Purkinje cell (primary cell): ENCODE measurements around the gene BOLL. TPM values are rescaled to one million over a fixed set of nuclear protein-coding genes. Genes with fewer than 3 reads are reported as not detected.

Experiments used
- polyA plus RNA-seq: library from polyadenylated mRNA; unstranded; fragments of >200 nt; fragmentation: Nextera tagmentation; gene quantifications from 2 replicates; pipeline ENCODE4 v1.2.1, GENCODE V29; 2014

BOLL gene, protein sequence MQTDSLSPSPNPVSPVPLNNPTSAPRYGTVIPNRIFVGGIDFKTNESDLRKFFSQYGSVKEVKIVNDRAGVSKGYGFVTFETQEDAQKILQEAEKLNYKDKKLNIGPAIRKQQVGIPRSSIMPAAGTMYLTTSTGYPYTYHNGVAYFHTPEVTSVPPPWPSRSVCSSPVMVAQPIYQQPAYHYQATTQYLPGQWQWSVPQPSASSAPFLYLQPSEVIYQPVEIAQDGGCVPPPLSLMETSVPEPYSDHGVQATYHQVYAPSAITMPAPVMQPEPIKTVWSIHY
- polyA plus RNA-seq, result 0.46 and 1.8 TPM in 2 replicates

GRCh38 chr2:197784956-197785941 is at the start of gene BOLL:
BOLL (minus strand) TSS chr2:197785319; CDS start chr2:197781850, 3,469 bp downstream.

DNA sequence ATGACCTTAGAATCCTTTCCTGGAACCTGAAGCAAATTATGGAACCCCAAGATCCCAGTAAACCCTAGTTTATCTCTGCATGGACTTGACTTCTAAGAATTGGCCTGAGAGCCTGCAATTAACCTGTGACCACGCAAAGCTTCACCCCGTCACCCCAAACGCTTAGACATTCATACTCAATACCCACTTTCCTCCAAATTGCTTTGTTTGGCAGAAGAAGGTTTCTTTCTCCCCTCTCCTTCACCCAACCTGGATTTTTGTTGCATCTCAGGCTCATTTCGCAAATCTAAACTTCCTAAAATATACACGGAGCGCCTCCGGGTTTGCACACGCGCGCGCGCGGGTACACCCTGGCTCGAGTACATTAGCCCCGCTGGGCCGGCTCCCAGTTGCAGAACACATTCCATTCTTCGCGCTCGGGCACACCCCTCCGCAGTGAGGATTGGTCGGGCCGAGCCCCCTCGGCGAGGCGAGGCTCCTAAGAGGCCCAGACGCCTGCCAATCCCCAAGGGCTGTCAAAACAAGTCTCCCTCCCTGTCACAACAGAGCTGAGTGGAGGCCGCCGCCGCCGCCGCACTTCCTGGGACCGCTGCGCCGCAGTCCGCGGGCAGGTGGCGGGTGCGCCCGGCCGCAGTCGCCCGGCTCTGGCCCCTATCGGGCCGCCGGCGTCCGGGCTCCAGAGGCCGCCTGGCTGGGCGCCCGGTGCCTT is 19.1 kb upstream of the BOLL start, which contains the start of gene PLCL1:
Gene PLCL1 (plus strand): TSS at position 545 of the 709 bp plus-strand sequence.

GRCh38 chr2:197705121-197705911 is 79.8 kb downstream of the BOLL start, which contains the start of gene MARS2:
MARS2 (plus strand) TSS chr2:197705369; CDS start chr2:197705406, 37 bp downstream.

Other genes with a start within 250 kb of the BOLL start
- gene RFTN2, start 109.7 kb downstream of the BOLL start, polyA plus RNA-seq, result 13.5 and 21.6 TPM in 2 replicates
- gene MARS2, start 80.0 kb downstream of the BOLL start, polyA plus RNA-seq, result 2.1 and 7.3 TPM in 2 replicates
- 2.5 and 2.8 TPM in 2 replicates for gene PLCL1, start 19.3 kb upstream of the BOLL start, polyA plus RNA-seq